ENCODE results near the gene ST6GALNAC4.

DNA sequence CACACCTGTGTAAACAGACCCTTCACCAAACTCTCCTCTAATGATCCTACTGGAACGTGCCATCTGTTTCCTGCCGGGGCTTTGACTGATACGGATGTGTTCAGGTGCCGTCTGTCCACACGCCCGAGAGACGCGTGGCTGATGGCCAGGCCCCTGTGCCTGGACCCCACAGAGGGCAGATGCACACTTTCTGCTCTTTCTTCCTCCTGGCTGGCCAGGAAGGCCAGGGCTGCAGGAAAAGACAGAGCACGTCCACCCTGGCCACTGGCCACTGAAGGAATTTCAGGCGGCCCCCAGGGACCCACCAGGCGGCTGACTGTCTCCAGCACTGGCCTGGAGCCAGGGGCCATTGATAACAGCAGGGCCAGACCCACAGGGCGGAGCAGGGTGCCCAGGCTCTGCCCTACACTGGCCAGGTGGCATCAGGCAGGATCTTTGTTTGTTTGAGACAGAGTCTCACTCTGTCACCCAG, 58.8 kb downstream of the ST6GALNAC4 start:
- TF ChIP-seq, protein P1, sequence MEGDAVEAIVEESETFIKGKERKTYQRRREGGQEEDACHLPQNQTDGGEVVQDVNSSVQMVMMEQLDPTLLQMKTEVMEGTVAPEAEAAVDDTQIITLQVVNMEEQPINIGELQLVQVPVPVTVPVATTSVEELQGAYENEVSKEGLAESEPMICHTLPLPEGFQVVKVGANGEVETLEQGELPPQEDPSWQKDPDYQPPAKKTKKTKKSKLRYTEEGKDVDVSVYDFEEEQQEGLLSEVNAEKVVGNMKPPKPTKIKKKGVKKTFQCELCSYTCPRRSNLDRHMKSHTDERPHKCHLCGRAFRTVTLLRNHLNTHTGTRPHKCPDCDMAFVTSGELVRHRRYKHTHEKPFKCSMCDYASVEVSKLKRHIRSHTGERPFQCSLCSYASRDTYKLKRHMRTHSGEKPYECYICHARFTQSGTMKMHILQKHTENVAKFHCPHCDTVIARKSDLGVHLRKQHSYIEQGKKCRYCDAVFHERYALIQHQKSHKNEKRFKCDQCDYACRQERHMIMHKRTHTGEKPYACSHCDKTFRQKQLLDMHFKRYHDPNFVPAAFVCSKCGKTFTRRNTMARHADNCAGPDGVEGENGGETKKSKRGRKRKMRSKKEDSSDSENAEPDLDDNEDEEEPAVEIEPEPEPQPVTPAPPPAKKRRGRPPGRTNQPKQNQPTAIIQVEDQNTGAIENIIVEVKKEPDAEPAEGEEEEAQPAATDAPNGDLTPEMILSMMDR (IDR thresholded peaks at IDR 0.05; ENCODE audit: low read depth, low read length) = no peak
- no peak for TF ChIP-seq EZH2phosphoT487 (IDR thresholded peaks at IDR 0.05; ENCODE audit: low read depth)
